Astrocyte of the spinal cord (primary cell): ENCODE results near the gene PLEKHH1.
"Not testable (repeated sequence)": the region's sequence is repeated elsewhere in the genome, so short reads cannot be mapped to it uniquely, and the experiment has no call there.

Source experiments
- DNase-seq: peaks from one replicate; pipeline ENCODE4 v3.0.0; 2011; ENCODE audit warnings: low read depth, low spot score
- H3K4me3 ChIP-seq: 2 replicates; pipeline ENCODE4 v1.5.1; 2011; ENCODE audit warnings: low read depth, mild to moderate bottlenecking, low read length, moderate library complexity
- in situ Hi-C: cut with HindIII; loops from 2 replicates; pipeline ENCODE4 v1.10.0; 2017; ENCODE audit warnings: low sequenced_read_pairs
- TF ChIP-seq, protein P1 (sequence below): IDR thresholded peaks from 2 replicates; pipeline ENCODE4 v1.5.1; 2012; ENCODE audit warnings: low read depth, mild to moderate bottlenecking, low read length, inconsistent platforms

The PLEKHH1 gene

GRCh38 chr14:67582061-67582460, 49.0 kb downstream of the PLEKHH1 start:
- in situ Hi-C loops: no loop called here
- TF ChIP-seq, protein P1, sequence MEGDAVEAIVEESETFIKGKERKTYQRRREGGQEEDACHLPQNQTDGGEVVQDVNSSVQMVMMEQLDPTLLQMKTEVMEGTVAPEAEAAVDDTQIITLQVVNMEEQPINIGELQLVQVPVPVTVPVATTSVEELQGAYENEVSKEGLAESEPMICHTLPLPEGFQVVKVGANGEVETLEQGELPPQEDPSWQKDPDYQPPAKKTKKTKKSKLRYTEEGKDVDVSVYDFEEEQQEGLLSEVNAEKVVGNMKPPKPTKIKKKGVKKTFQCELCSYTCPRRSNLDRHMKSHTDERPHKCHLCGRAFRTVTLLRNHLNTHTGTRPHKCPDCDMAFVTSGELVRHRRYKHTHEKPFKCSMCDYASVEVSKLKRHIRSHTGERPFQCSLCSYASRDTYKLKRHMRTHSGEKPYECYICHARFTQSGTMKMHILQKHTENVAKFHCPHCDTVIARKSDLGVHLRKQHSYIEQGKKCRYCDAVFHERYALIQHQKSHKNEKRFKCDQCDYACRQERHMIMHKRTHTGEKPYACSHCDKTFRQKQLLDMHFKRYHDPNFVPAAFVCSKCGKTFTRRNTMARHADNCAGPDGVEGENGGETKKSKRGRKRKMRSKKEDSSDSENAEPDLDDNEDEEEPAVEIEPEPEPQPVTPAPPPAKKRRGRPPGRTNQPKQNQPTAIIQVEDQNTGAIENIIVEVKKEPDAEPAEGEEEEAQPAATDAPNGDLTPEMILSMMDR: no peak
- DNase-seq: no peak
- H3K4me3 ChIP-seq: no peak overlapping the region

DNA sequence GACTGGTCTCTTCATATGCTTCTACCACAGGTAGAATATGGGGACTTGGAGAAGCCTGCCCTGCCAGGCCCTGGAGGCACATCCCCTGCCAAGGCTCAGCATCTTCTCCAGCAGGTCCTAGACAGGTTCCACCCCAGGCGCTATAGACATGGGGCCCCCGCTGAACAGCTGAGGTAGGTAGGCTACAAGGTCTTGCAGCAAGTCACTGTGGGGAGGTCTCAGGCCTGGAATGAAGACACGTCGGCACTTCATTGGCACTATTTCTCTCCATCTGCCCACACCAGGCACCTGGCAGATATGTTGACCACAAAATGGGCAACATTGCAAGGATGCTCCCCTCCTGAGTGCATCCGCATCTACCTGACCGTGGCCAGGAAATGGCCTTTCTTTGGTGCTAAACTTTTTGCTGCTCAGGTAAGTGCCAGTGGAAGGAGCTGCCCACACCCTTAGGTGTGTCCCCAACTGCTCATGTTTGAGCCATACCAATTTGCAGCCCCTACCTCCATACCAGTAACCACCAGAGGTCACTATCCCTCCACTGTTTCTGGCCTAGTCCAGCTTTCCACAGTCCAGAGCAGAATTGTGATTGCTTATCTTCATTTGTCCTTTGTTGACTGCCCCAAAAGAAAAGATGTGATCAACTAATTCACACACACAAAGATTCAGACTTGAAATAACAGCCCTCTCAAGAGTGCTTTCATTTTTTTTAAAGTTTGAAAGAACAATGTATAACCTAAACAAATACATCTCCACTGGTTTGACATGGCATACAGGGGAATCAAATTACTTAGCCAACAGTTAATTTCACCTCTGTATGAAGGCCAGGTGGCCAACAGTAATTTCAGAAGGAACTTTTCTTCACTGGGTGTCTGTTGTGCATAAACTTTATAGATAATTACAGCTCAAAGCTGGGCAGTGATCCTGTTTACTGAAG, 50.9 kb downstream of the PLEKHH1 start:
- DNase-seq: peak; percentile 39
- TF ChIP-seq, protein P1: peak; percentile 76
- in situ Hi-C loops: no loop called here
- no peak overlapping the region for H3K4me3 ChIP-seq

DNA sequence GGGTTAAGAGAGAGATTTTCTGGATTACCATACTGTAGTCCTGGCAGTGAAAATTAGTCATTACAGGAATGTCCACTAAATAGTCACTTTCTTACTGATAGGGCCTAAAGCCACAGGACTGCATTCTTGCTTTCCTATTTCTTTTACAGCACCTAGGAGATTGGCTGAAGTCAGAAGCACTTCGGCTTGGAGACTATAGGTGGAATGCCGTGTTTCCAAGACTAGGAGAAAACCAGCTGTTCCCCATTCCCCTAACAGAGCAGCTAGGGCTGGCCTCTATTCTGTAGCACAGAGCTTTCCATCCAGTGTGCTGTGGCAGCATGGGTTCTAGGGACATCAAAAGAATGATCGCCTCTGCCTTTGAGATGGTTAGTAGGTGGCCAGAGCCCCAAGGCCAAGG, 51.9 kb downstream of the PLEKHH1 start:
- DNase-seq: no peak
- H3K4me3 ChIP-seq: no peak overlapping the region
- TF ChIP-seq, protein P1: no peak
- in situ Hi-C loops: no loop called here

- DNase-seq: no peak
- TF ChIP-seq, protein P1: no peak
- in situ Hi-C loops: no loop called here
- no peak overlapping the region for H3K4me3 ChIP-seq
Observed at GRCh38 chr14:67586369-67586768, 53.3 kb downstream of the PLEKHH1 start.

DNA sequence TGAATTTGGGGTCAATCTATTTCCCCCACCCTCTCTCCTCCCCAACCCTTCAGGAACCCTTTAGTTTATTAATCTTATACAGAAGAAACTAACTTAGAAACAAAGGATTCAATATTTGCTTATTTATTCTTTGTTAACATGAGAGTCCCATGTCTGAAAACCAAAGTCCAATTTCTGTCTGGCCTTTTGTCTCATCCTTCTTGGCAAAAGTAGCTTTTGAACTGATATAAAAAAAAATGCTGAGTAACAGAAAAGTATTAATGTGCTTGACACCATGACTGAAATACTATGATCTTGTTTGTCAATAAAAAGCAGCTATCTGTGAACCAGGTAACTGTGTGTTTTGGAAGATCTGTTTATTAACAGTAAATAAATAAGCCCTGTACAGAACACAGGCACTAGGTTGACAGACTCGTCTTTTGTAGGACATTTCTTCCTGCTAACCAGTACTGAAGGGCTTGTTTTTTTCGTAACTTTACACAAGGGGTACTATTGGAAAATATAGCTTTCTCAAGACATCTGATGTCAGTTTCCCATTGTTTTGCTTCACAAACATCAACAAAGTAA, 56.2 kb downstream of the PLEKHH1 start:
- in situ Hi-C loops: no loop called here
- TF ChIP-seq, protein P1: no peak
- H3K4me3 ChIP-seq: no peak overlapping the region
- no peak for DNase-seq

DNA sequence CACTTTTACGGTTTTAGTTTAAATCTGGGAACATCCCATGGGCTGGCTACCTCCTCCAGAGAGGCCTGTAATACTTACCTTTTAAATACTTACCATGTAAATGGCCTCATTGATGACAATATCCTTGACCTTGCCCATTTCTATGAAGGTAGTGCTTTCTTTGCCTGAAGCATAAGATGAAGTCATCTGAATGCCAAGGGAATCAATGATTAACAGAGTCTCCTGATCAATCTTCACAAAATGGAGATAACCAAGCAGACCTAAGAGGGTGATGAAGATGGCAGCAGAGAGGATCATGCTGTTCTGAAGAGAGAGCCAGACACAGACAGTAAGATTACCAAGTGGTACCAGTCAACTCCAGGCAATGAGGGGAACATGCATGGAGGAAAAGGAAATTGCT, 60.6 kb downstream of the PLEKHH1 start:
- DNase-seq, H3K4me3 ChIP-seq, in situ Hi-C loops: not testable (repeated sequence)

DNA sequence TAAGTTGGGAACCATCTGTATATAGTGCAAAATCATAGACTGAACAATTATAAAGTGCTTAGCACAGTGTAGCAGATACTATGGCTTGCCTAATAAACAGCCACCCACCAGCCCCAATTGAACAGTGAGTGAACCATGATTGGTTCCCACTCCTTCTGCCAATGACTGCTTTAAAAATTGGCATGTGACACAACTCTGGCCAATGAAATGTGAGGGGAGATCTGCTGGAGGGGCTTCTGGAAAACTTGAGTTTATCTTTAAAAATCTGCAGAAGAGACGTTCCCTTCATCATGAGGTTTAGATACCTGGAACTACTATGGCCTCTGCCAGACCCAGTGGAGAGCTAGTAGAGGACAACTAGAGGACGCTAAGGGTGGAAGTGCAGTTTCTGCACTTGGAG, 62.3 kb downstream of the PLEKHH1 start:
- TF ChIP-seq, protein P1: no peak
- no peak for DNase-seq
- no peak overlapping the region for H3K4me3 ChIP-seq
- in situ Hi-C loops: no loop called here
